ENCODE results near the gene NAPG. TPM values are rescaled to one million over a fixed set of nuclear protein-coding genes. Genes with fewer than 3 reads are reported as not detected.

NAPG gene
- total RNA-seq, 3 donors from 2014 or later (not counting 1 experiment from before 2014, with no cell fraction given) = 34.3 to 62.5 (median 48.7) TPM

- Histone ChIP-seq H3K9me3 (ENCODE audit: control insufficient read depth, insufficient read depth, low read length) (no peaks in the 10 kb centered on the region), H3K27me3 (ENCODE audit: control insufficient read depth, insufficient read depth, low read length) (no peaks in the 10 kb centered on the region), H3K27ac (ENCODE audit: low read length) (no peak overlapping the region), H3K4me3 (ENCODE audit: low read length) (no peak overlapping the region), H3K4me1 (ENCODE audit: control insufficient read depth, insufficient read depth, low read length) (peaks cover 7% of the 10 kb centered on the region), H3K36me3 (ENCODE audit: control insufficient read depth, insufficient read depth, low read length) (peaks cover 24% of the 10 kb centered on the region)
- no peaks in the 10 kb centered on the region for H3K9me3 Mint-ChIP-seq
- WGBS (ENCODE audit: insufficient coverage) = 94% methylated on average over 4 of the region's 4 CpGs
- no peaks in the 10 kb centered on the region for H3K27me3 Mint-ChIP-seq (ENCODE audit: low read depth in 2 of 2)
- peaks cover 15% of the 10 kb centered on the region for H3K36me3 Mint-ChIP-seq
- TF ChIP-seq CTCF (IDR thresholded peaks at IDR 0.05) = no peak
- intact Hi-C loops (cut with micrococcal nuclease) = no loop called here
- no peak overlapping the region for H3K27ac Mint-ChIP-seq
- no peak for ATAC-seq
- DNase-seq = no peak
- H3K4me1 Mint-ChIP-seq = peaks cover 13 to 14% of the 10 kb centered on the region in 2 donors
- no peak overlapping the region for H3K4me3 Mint-ChIP-seq
These were observed 33.1 kb downstream of the NAPG start for GRCh38 chr18:10558967-10559298.

GRCh38 chr18:10559553-10560451 lies 34.0 kb downstream of the NAPG start:
- no peaks in the 10 kb centered on the region for H3K9me3 ChIP-seq (ENCODE audit: control insufficient read depth, insufficient read depth, low read length)
- peaks cover 9% of the 10 kb centered on the region for H3K36me3 Mint-ChIP-seq
- H3K27me3 ChIP-seq (ENCODE audit: control insufficient read depth, insufficient read depth, low read length) = no peaks in the 10 kb centered on the region
- peak overlapping the region in 1 of 2 donors; percentile 44 for H3K27ac Mint-ChIP-seq
- peaks cover 7% of the 10 kb centered on the region for H3K4me1 ChIP-seq (ENCODE audit: control insufficient read depth, insufficient read depth, low read length)
- ATAC-seq (peak in 2 of 3 donors; percentile 52 to 70), DNase-seq (peak in 1 of 2 donors; percentile 28)
- no peaks in the 10 kb centered on the region for H3K9me3 Mint-ChIP-seq
- 45% methylated on average over 17 of the region's 17 CpGs for WGBS (ENCODE audit: insufficient coverage)
- intact Hi-C loops (cut with micrococcal nuclease) = loop anchor here (5.0 kb wide), 1 partner anchor 1477 kb away; no protein-coding TSS in a partner anchor
- peaks cover 15% of the 10 kb centered on the region for H3K36me3 ChIP-seq (ENCODE audit: control insufficient read depth, insufficient read depth, low read length)
- H3K27ac ChIP-seq (ENCODE audit: low read length) = no peak overlapping the region
- H3K4me1 Mint-ChIP-seq = peaks cover 13 to 14% of the 10 kb centered on the region in 2 donors
- H3K27me3 Mint-ChIP-seq (ENCODE audit: low read depth in 2 of 2) = no peaks in the 10 kb centered on the region
- no peak for TF ChIP-seq CTCF (IDR thresholded peaks at IDR 0.05)
- H3K4me3 Mint-ChIP-seq = no peak overlapping the region
- no peak overlapping the region for H3K4me3 ChIP-seq (ENCODE audit: low read length)

- Histone ChIP-seq H3K4me1 (ENCODE audit: control insufficient read depth, insufficient read depth, low read length) (peaks cover 7% of the 10 kb centered on the region), H3K27ac (ENCODE audit: low read length) (no peak overlapping the region), H3K36me3 (ENCODE audit: control insufficient read depth, insufficient read depth, low read length) (peaks cover 9% of the 10 kb centered on the region), H3K9me3 (ENCODE audit: control insufficient read depth, insufficient read depth, low read length) (no peaks in the 10 kb centered on the region), H3K4me3 (ENCODE audit: low read length) (no peak overlapping the region), H3K27me3 (ENCODE audit: control insufficient read depth, insufficient read depth, low read length) (no peaks in the 10 kb centered on the region)
- peak; percentile 67 for TF ChIP-seq CTCF (IDR thresholded peaks at IDR 0.05)
- 42% methylated on average over 14 of the region's 17 CpGs for WGBS (ENCODE audit: insufficient coverage)
- intact Hi-C loops (cut with micrococcal nuclease) = loop anchor here (5.0 kb wide), 1 partner anchor 1477 kb away; no protein-coding TSS in a partner anchor
- H3K36me3 Mint-ChIP-seq = peaks cover 9% of the 10 kb centered on the region
- peak in 2 of 3 donors; percentile 65 to 75 for ATAC-seq
- H3K9me3 Mint-ChIP-seq = no peaks in the 10 kb centered on the region
- peak overlapping the region in 1 of 2 donors; percentile 44 for H3K27ac Mint-ChIP-seq
- no peak overlapping the region for H3K4me3 Mint-ChIP-seq
- DNase-seq = peak; percentile 23 to 69
- H3K27me3 Mint-ChIP-seq (ENCODE audit: low read depth in 2 of 2) = no peaks in the 10 kb centered on the region
- peaks cover 13 to 14% of the 10 kb centered on the region in 2 donors for H3K4me1 Mint-ChIP-seq
These were observed 34.7 kb downstream of the NAPG start for GRCh38 chr18:10560452-10561045.
